Measurements from ENCODE around the gene LAMA2. TPM values are rescaled to one million over a fixed set of nuclear protein-coding genes. Genes with fewer than 3 reads are reported as not detected.

Gene LAMA2
- total RNA-seq, 3 donors from 2014 or later (not counting 1 experiment from before 2014, with no cell fraction given) = 2.1 to 5.3 (median 3.6) TPM

DNA sequence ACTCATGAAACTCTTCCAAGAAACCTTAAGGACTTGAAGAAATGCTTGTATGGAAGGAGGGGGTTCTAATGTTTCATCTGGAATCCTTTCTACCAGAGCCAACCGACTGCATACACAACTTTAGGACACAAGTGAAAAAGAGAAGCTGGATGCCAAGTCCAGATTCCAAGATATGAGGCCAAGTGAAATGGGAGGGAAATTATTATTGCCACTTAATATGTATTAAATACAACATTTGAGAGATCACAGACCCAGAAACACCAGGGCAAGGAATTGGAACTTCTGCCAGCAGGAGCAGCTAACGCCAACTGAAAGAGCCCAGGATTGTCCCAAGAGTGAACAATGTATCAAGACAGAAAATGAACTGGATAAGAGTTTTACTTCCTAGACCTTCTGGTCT is 682.9 kb downstream of the LAMA2 start:
- no peak overlapping the region for H3K27ac Mint-ChIP-seq
- intact Hi-C loops (cut with micrococcal nuclease) = loop anchor here (2.0 kb wide), 1 partner anchor 67 kb away; no protein-coding TSS in a partner anchor
- no peaks in the 10 kb centered on the region for H3K9me3 ChIP-seq (ENCODE audit: control insufficient read depth, insufficient read depth, low read length)
- no peaks in the 10 kb centered on the region for H3K4me1 ChIP-seq (ENCODE audit: control insufficient read depth, insufficient read depth, low read length)
- H3K4me3 ChIP-seq (ENCODE audit: low read length) = no peak overlapping the region
- H3K27ac ChIP-seq (ENCODE audit: low read length) = no peak overlapping the region
- peaks cover 8% of the 10 kb centered on the region for H3K36me3 Mint-ChIP-seq
- ATAC-seq (no peak), DNase-seq (no peak)
- H3K9me3 Mint-ChIP-seq = no peaks in the 10 kb centered on the region
- H3K4me1 Mint-ChIP-seq = no peaks in the 10 kb centered on the region
- no peak overlapping the region for H3K4me3 Mint-ChIP-seq
- TF ChIP-seq CTCF (IDR thresholded peaks at IDR 0.05) = no peak
- WGBS (ENCODE audit: insufficient coverage) = 81% methylated on average over 2 of the region's 2 CpGs
- no peaks in the 10 kb centered on the region for H3K27me3 ChIP-seq (ENCODE audit: control insufficient read depth, insufficient read depth, low read length)
- H3K36me3 ChIP-seq (ENCODE audit: control insufficient read depth, insufficient read depth, low read length) = no peaks in the 10 kb centered on the region
- no peaks in the 10 kb centered on the region for H3K27me3 Mint-ChIP-seq (ENCODE audit: low read depth in 2 of 2)
